GM21619 (cell line): ENCODE measurements around the gene PIAS3.
"Not testable (repeated sequence)": the region's sequence is repeated elsewhere in the genome, so short reads cannot be mapped to it uniquely, and the experiment has no call there.

Experiments
- ATAC-seq: cut with Tn5 transposase; IDR thresholded peaks from one replicate; pipeline ENCODE4 v1.9.1; 2021; ENCODE audit not compliant: unreplicated experiment

Gene PIAS3

DNA sequence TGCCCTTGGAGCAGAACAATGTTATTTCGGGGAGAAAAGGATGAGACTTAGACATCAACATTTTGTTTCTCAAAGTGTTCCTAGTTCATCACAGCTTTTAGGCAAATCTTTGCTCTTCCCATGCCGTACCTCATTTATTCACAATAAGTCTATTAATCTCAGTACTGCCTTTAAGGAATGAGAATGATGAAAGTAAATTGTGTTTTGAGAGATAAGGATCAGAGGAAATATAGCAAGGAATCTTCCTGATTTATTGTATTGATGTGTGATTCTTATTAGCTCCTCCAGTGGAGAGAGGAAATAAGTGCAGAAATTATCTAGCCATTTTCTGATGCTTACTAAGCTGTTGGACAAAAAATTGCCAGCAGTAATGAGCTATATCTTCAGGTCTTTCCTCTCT is 32.9 kb downstream of the PIAS3 start:
- ATAC-seq = no peak

DNA sequence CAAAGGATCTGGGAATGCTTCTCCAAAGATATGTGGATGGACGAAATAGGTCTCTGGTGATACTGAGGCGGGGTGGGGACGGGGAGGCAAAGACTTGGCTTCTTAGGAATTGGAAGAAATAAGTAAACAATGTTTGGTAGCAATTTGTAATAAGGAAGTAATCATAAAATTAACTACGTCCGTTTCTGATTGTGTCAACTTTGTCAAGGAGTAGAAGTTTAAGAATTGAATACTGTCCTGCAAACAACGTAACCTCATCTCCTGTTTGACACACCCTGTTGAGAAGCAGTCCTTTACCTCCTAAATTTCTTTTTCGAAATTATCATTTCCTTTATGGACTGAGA is 34.4 kb downstream of the PIAS3 start:
- ATAC-seq = no peak

DNA sequence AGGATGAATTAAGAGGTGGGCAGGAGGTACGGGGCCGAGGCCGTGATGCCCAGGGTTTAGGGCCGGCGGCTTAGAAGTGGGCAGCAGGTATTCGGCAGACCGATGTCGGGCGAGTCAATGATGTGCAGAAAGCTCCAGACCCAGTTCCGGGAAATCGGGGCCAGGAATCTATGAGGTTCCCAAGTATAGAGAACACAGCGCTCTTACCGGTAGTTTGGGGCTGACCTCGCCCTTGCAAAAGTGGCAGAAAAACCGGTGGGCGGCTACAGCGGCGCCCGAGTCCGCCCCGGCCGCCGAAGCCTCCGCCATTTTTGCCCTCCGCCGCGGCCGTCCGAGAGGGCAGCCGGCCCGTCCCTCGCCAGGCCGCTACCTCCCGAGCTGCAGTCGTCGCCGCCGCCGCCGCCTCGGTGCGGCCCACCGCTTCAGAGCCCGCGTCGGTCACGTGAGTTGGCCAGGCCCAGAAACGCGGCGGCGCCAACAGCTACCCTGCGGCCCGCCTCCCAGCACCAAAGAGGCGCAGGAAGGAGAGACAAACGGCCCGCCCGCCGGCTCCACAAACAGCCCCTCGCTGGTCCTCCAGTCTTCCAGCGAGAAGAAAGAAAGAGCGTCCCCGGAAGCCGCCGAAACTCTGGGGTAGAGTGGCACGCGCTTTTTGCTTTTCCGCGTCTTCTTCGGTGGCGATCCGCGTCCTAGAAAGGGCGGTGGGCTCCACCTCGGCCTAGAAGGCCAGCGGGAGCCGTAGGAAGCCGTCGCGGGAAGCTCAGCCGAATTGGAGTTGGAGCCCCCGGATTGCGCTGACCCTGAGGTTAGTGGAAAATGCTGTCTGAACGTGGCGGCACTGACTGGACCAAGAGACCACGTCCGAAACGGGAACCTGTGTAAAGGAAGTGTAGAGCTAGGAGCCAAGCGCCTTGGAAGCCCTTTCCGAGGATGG is 35.0 kb downstream of the PIAS3 start, which contains the start of the genes POLR3C and RNF115:
Gene POLR3C, plus strand, starts transcription at position 636 of the 934 bp plus-strand sequence. CDS start 1,577 bp downstream, outside the sequence.
Gene RNF115, minus strand, starts transcription at position 531 of the 934 bp plus-strand sequence. Its CDS starts 222 bp downstream, at position 309.
- peak; percentile 87 for ATAC-seq

DNA sequence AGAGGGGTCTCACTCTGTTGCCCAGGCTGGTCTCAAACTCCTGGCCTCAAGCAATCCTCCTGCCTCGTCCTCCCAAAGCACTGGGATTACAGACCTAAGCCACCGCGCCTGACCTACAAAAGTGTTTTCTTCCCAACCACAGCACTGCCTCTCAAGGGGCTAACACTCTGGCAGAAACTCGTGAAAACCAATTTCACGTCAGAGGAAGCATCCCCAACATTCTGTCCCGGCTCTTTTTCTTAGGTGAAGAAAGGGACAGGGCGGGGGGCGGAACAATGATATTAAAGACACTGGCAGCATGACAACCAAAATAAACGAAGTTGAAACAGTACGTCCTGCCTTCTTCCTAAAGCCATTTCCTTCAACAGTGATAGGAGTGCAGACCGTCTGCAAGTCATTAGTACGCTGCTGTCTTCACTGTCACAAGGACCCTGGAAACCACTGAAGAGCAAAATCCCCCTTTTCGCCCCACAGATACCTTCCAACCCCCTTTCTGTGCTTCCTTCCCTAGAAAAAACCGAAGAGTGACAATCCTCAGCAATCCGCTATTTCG is 36.0 kb downstream of the PIAS3 start:
- ATAC-seq = not testable (repeated sequence)

DNA sequence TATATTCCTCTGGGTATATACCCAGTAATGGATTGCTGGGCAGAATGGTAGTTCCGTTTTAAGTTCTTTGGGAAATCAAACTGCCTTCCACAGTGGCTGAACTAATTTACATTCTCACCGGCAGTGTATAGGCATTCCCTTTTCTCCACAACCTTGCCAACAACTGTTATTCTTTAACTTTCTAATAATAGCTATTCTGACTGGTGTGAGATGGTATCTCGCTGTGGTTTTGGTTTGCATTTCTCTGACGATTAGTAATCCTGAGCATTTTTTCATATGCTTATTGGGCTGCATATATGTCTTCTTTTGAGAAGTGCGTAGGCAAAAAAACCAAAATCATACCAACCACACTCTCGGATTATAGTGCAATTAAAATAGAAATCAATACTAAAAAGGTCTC is 40.8 kb downstream of the PIAS3 start:
- ATAC-seq = not testable (repeated sequence)

DNA sequence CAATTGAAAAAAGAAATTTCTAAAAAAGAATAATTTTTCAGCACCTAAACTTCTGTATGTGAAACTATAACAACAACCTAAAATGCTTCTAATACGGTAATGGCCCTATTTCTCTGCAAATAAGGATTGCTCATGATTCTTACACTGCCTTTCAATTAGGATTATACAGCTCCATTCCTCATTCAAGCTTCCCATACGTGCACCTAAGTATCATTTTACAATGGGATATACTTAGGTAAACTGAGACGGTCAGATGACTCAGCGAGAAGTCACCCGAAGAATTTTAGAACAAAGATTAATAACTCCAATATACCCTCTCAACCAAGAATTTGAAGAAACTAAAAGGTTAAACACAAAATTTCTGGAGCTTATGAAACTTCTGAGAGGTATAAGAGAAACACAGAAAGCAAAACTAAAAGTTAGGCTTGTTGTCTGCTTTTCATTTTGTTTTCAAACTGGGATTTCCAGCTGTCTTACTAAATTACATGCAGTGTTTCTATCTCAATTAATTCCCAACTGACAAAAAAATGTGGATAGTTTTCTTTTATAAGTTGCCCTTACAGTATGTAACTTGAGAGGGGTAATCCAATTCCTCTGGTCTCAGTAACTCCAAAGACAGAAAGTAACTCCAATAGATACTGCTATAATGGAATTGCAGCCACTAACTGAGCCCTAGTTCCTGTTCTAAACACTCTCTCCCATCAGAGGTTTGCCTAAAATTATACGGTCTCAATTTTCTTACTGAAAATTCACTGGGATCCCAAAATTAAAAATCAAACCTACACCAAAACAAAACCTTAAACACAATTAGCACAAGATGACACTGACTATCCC is 45.7 kb downstream of the PIAS3 start:
- not testable (repeated sequence) for ATAC-seq

DNA sequence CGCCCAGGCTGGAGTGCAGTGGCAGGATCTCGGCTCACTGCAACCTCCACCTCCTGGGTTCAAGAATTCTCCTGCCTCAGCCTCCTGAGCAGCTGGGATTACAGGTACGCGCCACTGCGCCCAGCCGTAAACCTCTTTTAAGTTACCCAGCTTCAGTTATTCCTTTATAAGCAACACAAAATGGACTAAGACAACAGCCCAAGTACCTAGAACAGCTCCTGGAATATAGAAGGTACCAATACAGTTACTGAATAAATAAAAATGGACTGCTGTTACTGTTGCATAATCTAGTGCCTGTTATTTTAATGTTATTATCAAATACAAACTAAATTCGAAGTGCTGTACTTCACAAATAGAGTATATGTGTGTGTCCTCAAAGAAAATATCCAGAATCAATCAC is 52.0 kb downstream of the PIAS3 start:
- no peak for ATAC-seq

DNA sequence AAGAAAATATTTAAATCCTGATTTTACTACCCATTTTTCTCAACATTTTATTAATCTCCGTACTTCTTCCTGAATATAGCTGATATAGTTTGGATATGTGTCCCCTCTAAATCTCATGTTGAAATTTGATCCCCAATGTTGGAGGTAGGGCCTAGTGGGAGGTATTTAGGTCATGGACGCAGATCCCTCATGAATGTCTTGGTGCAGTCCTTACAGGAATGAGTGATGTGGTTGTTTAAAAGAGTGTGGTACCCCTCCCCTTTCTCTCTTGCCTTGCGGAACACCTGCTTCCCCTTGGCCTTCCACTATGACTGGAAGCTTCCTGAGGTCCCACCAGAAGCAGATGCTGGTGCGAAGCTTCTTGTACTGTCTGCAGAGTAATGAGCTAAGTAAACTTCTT is 52.5 kb downstream of the PIAS3 start:
- ATAC-seq = no peak

DNA sequence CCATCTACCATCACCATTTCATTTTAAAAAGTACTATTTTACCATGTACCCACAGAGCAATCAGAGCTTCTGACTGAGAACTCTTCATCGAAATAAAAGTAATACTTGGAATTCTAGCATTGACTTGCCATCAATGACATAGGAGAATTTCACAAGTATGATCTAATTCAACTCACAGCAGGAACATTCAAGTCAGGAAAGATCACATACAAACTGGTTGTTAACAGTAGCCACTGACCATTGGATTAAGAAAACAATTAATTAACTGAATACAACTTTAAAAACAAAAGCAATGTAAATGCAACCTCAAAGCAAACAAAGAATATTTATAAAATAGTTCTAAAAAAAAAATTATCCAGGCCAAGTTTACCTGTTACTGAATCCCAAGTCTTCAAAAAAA is 53.8 kb downstream of the PIAS3 start:
- no peak for ATAC-seq

DNA sequence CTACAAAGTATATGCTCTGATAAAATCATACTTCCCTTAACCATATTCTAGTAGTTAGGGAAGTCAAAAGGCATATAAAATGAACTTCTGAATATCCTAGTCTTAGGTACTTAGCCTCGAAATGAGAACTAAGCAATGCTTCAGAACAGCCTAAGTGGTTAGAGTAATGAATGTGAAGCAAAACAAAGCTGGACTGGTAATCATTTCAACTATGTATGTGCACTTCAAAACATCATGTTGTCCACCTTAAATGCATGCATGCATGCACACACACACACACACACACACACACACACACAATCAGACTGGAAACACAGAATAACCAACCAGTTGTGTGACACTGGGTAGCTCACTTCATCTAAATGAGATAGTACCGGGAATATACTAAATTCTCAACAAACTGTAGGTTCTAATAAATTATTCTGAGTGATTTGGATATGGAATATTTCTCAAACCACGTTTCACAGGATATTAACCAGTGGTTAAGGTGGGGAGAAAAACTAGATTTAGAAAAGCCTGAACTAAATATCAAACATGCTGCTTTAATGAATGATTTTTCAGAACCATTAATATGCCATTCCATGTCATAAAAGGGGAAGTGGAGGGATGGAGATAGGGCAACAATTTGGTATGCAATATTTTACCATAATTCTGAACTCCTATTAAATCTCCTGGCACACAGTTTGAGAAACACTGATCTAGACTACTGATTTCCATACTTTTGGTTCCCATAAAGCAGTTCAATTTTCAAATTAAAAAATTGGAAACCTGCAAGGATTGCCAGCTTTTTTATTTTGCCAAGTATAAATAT is 54.4 kb downstream of the PIAS3 start:
- ATAC-seq = no peak

DNA sequence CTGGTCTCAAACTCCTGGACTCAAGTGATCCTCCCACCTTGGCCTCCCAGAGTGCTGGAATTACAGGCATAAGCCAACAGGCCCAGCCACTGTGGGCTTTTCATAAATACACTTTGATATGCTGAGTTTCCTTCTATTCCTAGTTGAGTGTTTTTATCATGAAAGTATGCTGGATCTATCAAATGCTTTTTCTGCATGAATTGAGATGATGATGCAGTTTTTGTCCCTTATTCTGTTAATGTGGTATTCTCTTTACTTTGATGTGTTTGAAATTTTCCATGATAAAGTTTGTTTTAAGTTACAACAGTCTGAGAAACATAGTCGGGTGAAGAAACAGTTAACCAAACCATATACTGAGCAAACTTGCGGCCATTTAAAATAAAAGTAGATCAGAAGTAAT is 59.1 kb downstream of the PIAS3 start:
- ATAC-seq = no peak
